ENCODE data around the gene RPL18A. TPM values are rescaled to one million over a fixed set of nuclear protein-coding genes. Genes with fewer than 3 reads are reported as not detected.

The RPL18A gene
- total RNA-seq, 1 experiment from 2014 or later: 2,837 TPM

DNA sequence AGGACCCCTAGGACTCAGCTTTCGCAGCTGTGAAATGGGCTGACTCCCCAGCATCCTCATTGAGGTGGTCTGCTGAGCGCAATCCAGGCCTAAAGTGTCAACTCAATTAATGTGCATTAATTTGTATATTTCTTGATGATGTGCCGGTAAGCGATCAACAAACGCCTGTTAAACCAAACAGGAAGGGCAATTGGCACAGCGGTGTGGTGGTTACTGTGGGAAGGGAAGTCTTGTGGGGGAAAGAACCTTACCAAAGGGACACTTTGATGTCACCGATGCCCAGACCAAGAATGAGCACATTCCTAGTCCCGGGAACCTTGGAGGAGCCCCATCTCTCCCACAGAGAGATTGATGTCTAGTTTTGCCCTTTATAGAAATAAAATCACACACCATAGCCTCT is 13.6 kb upstream of the RPL18A start:
- Histone ChIP-seq H3K79me2 (ENCODE audit: insufficient read depth, low read length) (no peaks in the 10 kb centered on the region), H2BK5ac (ENCODE audit: insufficient read length, low read length) (no peak overlapping the region), H4K8ac (replicated peaks; ENCODE audit: insufficient read length, low read depth, low read length) (no peak overlapping the region), H3K79me1 (ENCODE audit: insufficient read depth, low read depth, low read length, poor library complexity, severe bottlenecking) (no peaks in the 10 kb centered on the region), H3K4ac (ENCODE audit: low read depth, low read length) (no peak overlapping the region), H3K27ac (ENCODE audit: insufficient read length, low read depth, low read length) (no peak overlapping the region), H2AK5ac (ENCODE audit: insufficient read length, low read length) (no peak overlapping the region), H3K4me1 (ENCODE audit: insufficient read depth, low read length) (no peaks in the 10 kb centered on the region), H4K91ac (ENCODE audit: insufficient read length, low read depth, low read length) (no peak overlapping the region), H3K9me3 (ENCODE audit: control insufficient read depth, low read depth, low read length) (no peaks in the 10 kb centered on the region), H3K23ac (ENCODE audit: insufficient read length, low read depth, low read length) (no peak overlapping the region), H3K18ac (ENCODE audit: insufficient read length, low read depth, low read length) (no peak overlapping the region), H3K14ac (ENCODE audit: insufficient read depth, low read length) (no peak overlapping the region), H2BK120ac (ENCODE audit: low read depth, low read length, poor library complexity, severe bottlenecking) (no peak overlapping the region), H4K20me1 (ENCODE audit: control insufficient read depth, insufficient read depth, insufficient read length) (no peaks in the 10 kb centered on the region), H2BK20ac (ENCODE audit: low read depth, low read length, poor library complexity, severe bottlenecking) (no peak overlapping the region), H3T11ph (ENCODE audit: low read length) (no peak overlapping the region), H2BK15ac (ENCODE audit: low read depth, low read length) (no peak overlapping the region), H2AFZ (ENCODE audit: low read length) (no peak overlapping the region), H3K23me2 (ENCODE audit: insufficient read length, low read depth, low read length, poor library complexity, severe bottlenecking) (peaks cover 13% of the 10 kb centered on the region), H3K56ac (ENCODE audit: insufficient read length, low read depth, low read length) (no peak overlapping the region), H2BK12ac (ENCODE audit: insufficient read length, low read depth, low read length) (no peak overlapping the region), H4K5ac (ENCODE audit: insufficient read length, low read depth, low read length) (no peak overlapping the region), H3K4me2 (ENCODE audit: insufficient read depth, insufficient read length, low read length) (no peak overlapping the region), H3K27me3 (ENCODE audit: insufficient read depth, low read length) (no peaks in the 10 kb centered on the region), H3K9ac (ENCODE audit: extremely low read depth, insufficient read length, low read length) (no peak overlapping the region)
- peaks cover 33% of the 10 kb centered on the region for H3K27me3 Mint-ChIP-seq (ENCODE audit: low read depth)
- H3K27ac Mint-ChIP-seq: no peak overlapping the region
- H3K4me3 Mint-ChIP-seq: no peak overlapping the region
- no peaks in the 10 kb centered on the region; a peak in 1 of 7 replicates for H3K36me3 Mint-ChIP-seq (ENCODE audit: insufficient read depth in 1 of 3, low read depth in 3 of 3)
- WGBS (ENCODE audit: extremely low coverage, insufficient read length, low lambda C conversion rate): no CpG with 5 or more reads among the region's 8 CpGs
- TF ChIP-seq, protein P1, sequence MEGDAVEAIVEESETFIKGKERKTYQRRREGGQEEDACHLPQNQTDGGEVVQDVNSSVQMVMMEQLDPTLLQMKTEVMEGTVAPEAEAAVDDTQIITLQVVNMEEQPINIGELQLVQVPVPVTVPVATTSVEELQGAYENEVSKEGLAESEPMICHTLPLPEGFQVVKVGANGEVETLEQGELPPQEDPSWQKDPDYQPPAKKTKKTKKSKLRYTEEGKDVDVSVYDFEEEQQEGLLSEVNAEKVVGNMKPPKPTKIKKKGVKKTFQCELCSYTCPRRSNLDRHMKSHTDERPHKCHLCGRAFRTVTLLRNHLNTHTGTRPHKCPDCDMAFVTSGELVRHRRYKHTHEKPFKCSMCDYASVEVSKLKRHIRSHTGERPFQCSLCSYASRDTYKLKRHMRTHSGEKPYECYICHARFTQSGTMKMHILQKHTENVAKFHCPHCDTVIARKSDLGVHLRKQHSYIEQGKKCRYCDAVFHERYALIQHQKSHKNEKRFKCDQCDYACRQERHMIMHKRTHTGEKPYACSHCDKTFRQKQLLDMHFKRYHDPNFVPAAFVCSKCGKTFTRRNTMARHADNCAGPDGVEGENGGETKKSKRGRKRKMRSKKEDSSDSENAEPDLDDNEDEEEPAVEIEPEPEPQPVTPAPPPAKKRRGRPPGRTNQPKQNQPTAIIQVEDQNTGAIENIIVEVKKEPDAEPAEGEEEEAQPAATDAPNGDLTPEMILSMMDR (conservative IDR thresholded peaks at IDR 0.05): no peak
- no peaks in the 10 kb centered on the region for H3K9me3 Mint-ChIP-seq
- H3K4me1 Mint-ChIP-seq: peaks cover 7 to 17% of the 10 kb centered on the region in 2 experiments
- no peak for DNase-seq

Data from H9 (cell line).